ENCODE measurements around the gene RHBDL1. TPM values are rescaled to one million over a fixed set of nuclear protein-coding genes. Genes with fewer than 3 reads are reported as not detected.

RHBDL1 gene
- total and polyA plus RNA-seq, 9 of the 15 experiments (the other 6 are each of a cell fraction or from before 2014, with no cell fraction given), result 0.03 to 5.6 (median 1.3) TPM; not detected in 1

DNA sequence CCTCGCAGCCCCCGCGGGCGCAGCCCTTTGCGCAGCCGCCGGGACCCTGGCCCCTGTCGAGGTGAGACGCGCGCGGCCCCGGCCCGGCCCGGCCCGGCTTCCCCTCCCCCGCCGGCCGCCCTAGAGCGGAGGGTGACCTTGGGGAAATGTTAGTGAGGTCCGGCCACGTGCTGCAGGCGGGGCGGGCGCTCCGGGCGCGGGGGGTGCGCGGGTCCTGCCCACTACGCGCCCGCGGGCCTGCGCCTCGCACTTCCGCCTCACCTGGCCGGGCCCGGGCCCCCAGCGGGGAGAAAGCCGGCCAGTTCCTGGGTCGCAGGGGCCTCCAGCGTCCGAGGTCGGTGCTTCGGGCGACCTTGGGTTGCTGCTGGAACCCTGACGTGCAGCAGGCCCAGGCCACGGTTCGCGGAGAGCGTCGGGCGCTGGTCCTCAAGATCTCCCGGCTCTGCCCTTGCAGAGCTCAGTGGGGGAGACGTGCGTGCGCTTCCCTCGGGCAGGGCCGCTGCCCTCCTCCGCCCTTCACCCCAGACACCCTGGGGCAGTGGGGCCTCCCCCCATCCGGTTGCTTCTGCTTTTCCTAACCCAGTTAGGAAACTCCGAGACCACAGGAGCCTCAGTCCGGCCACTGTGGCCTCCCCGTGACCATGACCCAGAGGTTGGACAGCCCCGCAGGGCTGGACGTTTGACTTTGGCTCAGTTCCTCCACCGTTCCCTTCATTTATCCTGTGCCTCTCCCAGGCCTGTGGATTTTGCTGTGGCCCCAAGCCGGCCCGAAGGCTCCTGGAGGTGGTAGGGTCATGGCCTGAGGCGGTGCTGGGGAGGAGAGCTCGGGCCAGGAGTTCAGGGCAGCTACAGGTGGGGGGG is 33.1 kb upstream of the RHBDL1 start (continued):
- TF ChIP-seq, protein P1, sequence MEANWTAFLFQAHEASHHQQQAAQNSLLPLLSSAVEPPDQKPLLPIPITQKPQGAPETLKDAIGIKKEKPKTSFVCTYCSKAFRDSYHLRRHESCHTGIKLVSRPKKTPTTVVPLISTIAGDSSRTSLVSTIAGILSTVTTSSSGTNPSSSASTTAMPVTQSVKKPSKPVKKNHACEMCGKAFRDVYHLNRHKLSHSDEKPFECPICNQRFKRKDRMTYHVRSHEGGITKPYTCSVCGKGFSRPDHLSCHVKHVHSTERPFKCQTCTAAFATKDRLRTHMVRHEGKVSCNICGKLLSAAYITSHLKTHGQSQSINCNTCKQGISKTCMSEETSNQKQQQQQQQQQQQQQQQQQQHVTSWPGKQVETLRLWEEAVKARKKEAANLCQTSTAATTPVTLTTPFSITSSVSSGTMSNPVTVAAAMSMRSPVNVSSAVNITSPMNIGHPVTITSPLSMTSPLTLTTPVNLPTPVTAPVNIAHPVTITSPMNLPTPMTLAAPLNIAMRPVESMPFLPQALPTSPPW (CRISPR knock-in tag; IDR thresholded peaks at IDR 0.05), result peak; percentile 90
- TF ChIP-seq E2F4 (CRISPR knock-in tag; IDR thresholded peaks at IDR 0.05; ENCODE audit: low read depth), result 0 out of 2 replicates have a peak, but pooled peaks have one; percentile 30
- peak; percentile 60; the same call in 1 of the 2 replicates for TF ChIP-seq ELF2 (CRISPR knock-in tag; IDR thresholded peaks at IDR 0.05)
- peak; percentile 77 for TF ChIP-seq ZFX (CRISPR knock-in tag; IDR thresholded peaks at IDR 0.05)
- TF ChIP-seq CXXC5 (CRISPR knock-in tag; IDR thresholded peaks at IDR 0.05), result peak; percentile 20
- TF ChIP-seq MITF (IDR thresholded peaks at IDR 0.05), result 0 out of 2 replicates have a peak, but pooled peaks have one; percentile 24
- no peak; the same call in 1 of the 2 replicates for TF ChIP-seq NR3C1 (CRISPR knock-in tag; IDR thresholded peaks at IDR 0.05)
- TF ChIP-seq L3MBTL2 (IDR thresholded peaks at IDR 0.05), result peak; percentile 89
- TF ChIP-seq ZNF431 (CRISPR knock-in tag; IDR thresholded peaks at IDR 0.05), result no peak
- peak; percentile 44; the same call in 1 of the 2 replicates for TF ChIP-seq ETV1 (tag; conservative IDR thresholded peaks at IDR 0.05; ENCODE audit: low read depth)
- TF ChIP-seq HDAC1 (IDR thresholded peaks at IDR 0.05), result 0 out of 4 replicates have a peak, but pooled peaks of 1 of the 2 experiments have one; percentile 22
- TF ChIP-seq ZNF766 (CRISPR knock-in tag; conservative IDR thresholded peaks at IDR 0.05), result 0 out of 2 replicates have a peak, but pooled peaks have one; percentile 2
- TF ChIP-seq ASH1L (IDR thresholded peaks at IDR 0.05; ENCODE audit: borderline replicate concordance, low read depth, partially characterized antibody), result no peak
- no peak for TF ChIP-seq RBM15 (IDR thresholded peaks at IDR 0.05; ENCODE audit: insufficient read depth, low read length)
- TF ChIP-seq, protein P2, sequence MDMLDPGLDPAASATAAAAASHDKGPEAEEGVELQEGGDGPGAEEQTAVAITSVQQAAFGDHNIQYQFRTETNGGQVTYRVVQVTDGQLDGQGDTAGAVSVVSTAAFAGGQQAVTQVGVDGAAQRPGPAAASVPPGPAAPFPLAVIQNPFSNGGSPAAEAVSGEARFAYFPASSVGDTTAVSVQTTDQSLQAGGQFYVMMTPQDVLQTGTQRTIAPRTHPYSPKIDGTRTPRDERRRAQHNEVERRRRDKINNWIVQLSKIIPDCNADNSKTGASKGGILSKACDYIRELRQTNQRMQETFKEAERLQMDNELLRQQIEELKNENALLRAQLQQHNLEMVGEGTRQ (CRISPR knock-in tag; IDR thresholded peaks at IDR 0.05), result peak; percentile 71
- TF ChIP-seq E2F3 (CRISPR knock-in tag; IDR thresholded peaks at IDR 0.05), result 0 out of 2 replicates have a peak, but pooled peaks have one; percentile 59
- TF ChIP-seq PRMT5 (CRISPR knock-in tag; IDR thresholded peaks at IDR 0.05), result 0 out of 2 replicates have a peak, but pooled peaks have one; percentile 68
- TF ChIP-seq CBFA2T2 (conservative IDR thresholded peaks at IDR 0.05), result no peak
- TF ChIP-seq CTBP1 (IDR thresholded peaks at IDR 0.05; ENCODE audit: borderline replicate concordance), result peak; percentile 44; the same call in 1 of the 2 replicates
- TF ChIP-seq ELF1 (tag; IDR thresholded peaks at IDR 0.05), result peak; percentile 74
- TF ChIP-seq CHD1 (IDR thresholded peaks at IDR 0.05; ENCODE audit: low read length), result peak; percentile 72
- peak; percentile 11; the same call in 1 of the 2 replicates for TF ChIP-seq ZBTB1 (CRISPR knock-in tag; IDR thresholded peaks at IDR 0.05; ENCODE audit: borderline replicate concordance, low read depth)
- no peak for TF ChIP-seq XRCC4 (IDR thresholded peaks at IDR 0.05; ENCODE audit: extremely low read depth, insufficient read depth, insufficient read length)

Data from K562 (cell line).